ENCODE results near the gene ELF3. TPM values are rescaled to one million over a fixed set of nuclear protein-coding genes. Genes with fewer than 3 reads are reported as not detected.

ELF3 gene
- total and polyA plus RNA-seq, 12 donors: 0.06 to 1.4 (median 0.50) TPM; not detected in 3

GRCh38 chr1:201988601-201989000, 21.8 kb upstream of the ELF3 start:
- H3K36me3 ChIP-seq (replicated peaks in 1 of 2): peaks cover 0 to 50% of the 10 kb centered on the region in 2 donors
- TF ChIP-seq POLR2A (IDR thresholded peaks at IDR 0.05): no peak
- TF ChIP-seq, protein P1, sequence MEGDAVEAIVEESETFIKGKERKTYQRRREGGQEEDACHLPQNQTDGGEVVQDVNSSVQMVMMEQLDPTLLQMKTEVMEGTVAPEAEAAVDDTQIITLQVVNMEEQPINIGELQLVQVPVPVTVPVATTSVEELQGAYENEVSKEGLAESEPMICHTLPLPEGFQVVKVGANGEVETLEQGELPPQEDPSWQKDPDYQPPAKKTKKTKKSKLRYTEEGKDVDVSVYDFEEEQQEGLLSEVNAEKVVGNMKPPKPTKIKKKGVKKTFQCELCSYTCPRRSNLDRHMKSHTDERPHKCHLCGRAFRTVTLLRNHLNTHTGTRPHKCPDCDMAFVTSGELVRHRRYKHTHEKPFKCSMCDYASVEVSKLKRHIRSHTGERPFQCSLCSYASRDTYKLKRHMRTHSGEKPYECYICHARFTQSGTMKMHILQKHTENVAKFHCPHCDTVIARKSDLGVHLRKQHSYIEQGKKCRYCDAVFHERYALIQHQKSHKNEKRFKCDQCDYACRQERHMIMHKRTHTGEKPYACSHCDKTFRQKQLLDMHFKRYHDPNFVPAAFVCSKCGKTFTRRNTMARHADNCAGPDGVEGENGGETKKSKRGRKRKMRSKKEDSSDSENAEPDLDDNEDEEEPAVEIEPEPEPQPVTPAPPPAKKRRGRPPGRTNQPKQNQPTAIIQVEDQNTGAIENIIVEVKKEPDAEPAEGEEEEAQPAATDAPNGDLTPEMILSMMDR (IDR thresholded peaks at IDR 0.05): no peak
- intact Hi-C loops (cut with DNase I): no loop called here
- peaks cover 0 to 12% of the 10 kb centered on the region in 2 donors for H3K4me1 ChIP-seq (replicated peaks in 1 of 2)
- WGBS, 4 donors: 79 to 90% (median 81%) methylated on average over 6 to 7 of the region's 7 CpGs
- no peaks in the 10 kb centered on the region for H3K9me3 ChIP-seq (replicated peaks in 1 of 3)
- H3K27me3 ChIP-seq: no peaks in the 10 kb centered on the region
- H3K4me3 ChIP-seq: no peak overlapping the region
- peak in 2 of 7 donors; percentile 5 to 29 for DNase-seq
- H3K27ac ChIP-seq: no peak overlapping the region

DNA sequence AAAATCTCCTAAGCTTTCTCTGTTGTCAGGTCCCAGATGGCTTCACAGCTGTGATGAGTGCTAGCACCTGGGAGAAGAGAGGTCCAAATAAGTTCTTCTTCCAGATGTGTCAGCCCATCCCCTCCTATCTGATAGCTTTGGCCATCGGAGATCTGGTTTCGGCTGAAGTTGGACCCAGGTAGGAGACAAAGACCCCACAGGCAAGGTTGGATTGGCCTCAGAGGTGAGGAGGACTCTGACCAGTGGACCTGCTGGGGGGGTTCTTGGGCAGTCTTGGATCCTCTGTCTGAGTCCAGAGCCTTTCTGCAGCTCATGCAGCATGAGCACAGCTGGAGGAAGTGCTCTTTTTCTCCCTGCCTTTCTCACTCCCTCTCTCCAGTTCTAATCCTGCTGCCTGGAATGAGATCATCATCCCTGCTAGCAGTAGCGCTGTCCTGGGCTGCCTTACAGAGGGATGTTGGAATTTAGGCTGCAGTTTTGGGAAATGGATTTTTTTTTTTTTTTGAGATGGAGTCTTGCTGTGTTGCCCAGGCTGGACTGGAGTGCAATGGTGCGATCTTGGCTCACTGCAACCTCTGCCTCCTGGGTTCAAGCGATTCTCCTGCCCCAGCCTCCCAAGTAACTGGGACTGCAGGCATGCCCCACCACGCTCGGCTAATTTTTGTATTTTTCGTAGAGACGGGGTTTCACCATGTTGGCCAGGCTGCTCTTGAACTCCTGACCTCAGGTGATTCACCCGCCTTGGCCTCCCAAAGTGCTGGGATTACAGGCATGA, 20.8 kb upstream of the ELF3 start:
- Histone ChIP-seq H3K4me3 (no peak overlapping the region), H3K9me3 (replicated peaks in 1 of 3) (no peaks in the 10 kb centered on the region), H3K4me1 (replicated peaks in 1 of 2) (peaks cover 0 to 12% of the 10 kb centered on the region in 2 donors), H3K27me3 (no peaks in the 10 kb centered on the region), H3K36me3 (replicated peaks in 1 of 2) (peaks cover 0 to 57% of the 10 kb centered on the region in 2 donors), H3K27ac (peak overlapping the region in 2 of 5 donors; percentile 23 to 43)
- no peak for TF ChIP-seq POLR2A (IDR thresholded peaks at IDR 0.05)
- TF ChIP-seq, protein P1 (IDR thresholded peaks at IDR 0.05): no peak
- WGBS, 4 donors: 84 to 92% (median 90%) methylated on average over 10 of the region's 10 CpGs
- peak in 2 of 7 donors; percentile 12 to 30 for DNase-seq
- intact Hi-C loops (cut with DNase I): no loop called here

- WGBS, 4 donors: 25 to 38% (median 31%) methylated on average over 6 of the region's 6 CpGs
- TF ChIP-seq, protein P1 (IDR thresholded peaks at IDR 0.05): no peak
- no peak for TF ChIP-seq POLR2A (IDR thresholded peaks at IDR 0.05)
- H3K4me1 ChIP-seq (replicated peaks in 1 of 2): peaks cover 0 to 12% of the 10 kb centered on the region in 2 donors
- peaks cover 0 to 57% of the 10 kb centered on the region in 2 donors for H3K36me3 ChIP-seq (replicated peaks in 1 of 2)
- H3K27me3 ChIP-seq: no peaks in the 10 kb centered on the region
- H3K4me3 ChIP-seq: no peak overlapping the region
- DNase-seq: peak; percentile 63 to 92 (median 87)
- peak overlapping the region in 2 of 5 donors; percentile 23 to 43 for H3K27ac ChIP-seq
- intact Hi-C loops (cut with DNase I): no loop called here
- no peaks in the 10 kb centered on the region for H3K9me3 ChIP-seq (replicated peaks in 1 of 3)
Observed at GRCh38 chr1:201990427-201990826, 20.0 kb upstream of the ELF3 start.

DNA sequence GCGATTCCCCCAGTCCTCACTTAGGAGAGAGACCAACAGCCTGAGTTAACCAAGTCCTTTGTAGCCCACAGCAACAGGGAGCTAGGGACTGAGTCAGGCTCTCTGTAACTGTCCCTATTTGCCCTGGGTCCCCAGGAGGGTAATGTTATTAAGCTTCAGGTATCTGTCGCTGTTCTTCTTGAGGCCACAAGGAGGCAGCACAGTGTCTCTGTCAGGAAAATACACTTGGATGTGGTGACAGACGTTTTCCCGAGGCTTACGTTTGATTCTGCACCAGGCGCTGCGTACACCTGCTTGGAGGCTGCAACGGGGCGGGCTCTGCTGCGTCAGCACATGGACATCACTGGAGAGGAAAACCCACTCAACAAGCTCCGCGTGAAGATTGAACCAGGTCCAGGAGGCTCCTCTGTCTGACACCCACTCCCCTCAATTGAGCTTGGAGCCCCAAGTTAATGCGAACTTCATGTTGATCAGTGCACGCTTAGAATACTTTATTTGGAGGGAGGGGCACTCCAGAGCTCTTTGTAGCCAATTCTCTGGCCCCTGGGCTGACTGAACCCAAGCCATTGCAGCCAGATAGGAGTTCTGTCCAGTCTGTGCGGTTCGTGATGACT, 10.7 kb upstream of the ELF3 start:
- Histone ChIP-seq H3K27me3 (no peaks in the 10 kb centered on the region), H3K36me3 (replicated peaks in 1 of 2) (peaks cover 0 to 81% of the 10 kb centered on the region in 2 donors), H3K27ac (no peak overlapping the region), H3K4me3 (no peak overlapping the region), H3K9me3 (replicated peaks in 1 of 3) (no peaks in the 10 kb centered on the region), H3K4me1 (replicated peaks in 1 of 2) (no peaks in the 10 kb centered on the region)
- intact Hi-C loops (cut with DNase I): no loop called here
- TF ChIP-seq, protein P1 (IDR thresholded peaks at IDR 0.05): peak; percentile 43 to 66 (median 61)
- TF ChIP-seq POLR2A (IDR thresholded peaks at IDR 0.05): no peak
- WGBS, 4 donors: 67 to 70% (median 70%) methylated on average over 16 of the region's 16 CpGs
- DNase-seq: peak in 4 of 7 donors; percentile 27 to 68 (median 38)

Measured in adrenal gland (tissue), 12 donors.